Stimulated activated CD4-positive, alpha-beta T cell treated with anti-CD3 and anti-CD28 coated beads, Interleukin-2, amount 100 ng/mL, for 4 hours (primary cell): ENCODE data around the gene EXPH5.
A peak's percentile ranks its signal among the peaks of the same experiment; 100 is the strongest.

ENCODE experiments used
- DNase-seq: peaks from one replicate; pipeline ENCODE4 v3.0.0-alpha.2; 2020; ENCODE audit warnings: low read depth

EXPH5 gene

GRCh38 chr11:108508653-108509593 lies 84.6 kb downstream of the EXPH5 start:
- DNase-seq, result no peak

GRCh38 chr11:108501396-108501795 lies 92.2 kb downstream of the EXPH5 start:
- DNase-seq, result no peak

GRCh38 chr11:108500721-108501120 lies 92.8 kb downstream of the EXPH5 start:
- DNase-seq, result no peak

GRCh38 chr11:108500169-108500568 lies 93.4 kb downstream of the EXPH5 start:
- no peak for DNase-seq

- no peak for DNase-seq
Observed at GRCh38 chr11:108498816-108499408, 94.7 kb downstream of the EXPH5 start.

GRCh38 chr11:108498046-108498815 lies 95.3 kb downstream of the EXPH5 start, which contains the start of gene POGLUT3:
POGLUT3 (minus strand) TSS chr11:108498384; CDS start chr11:108498366, 18 bp downstream.
- DNase-seq, result peak; percentile 16

GRCh38 chr11:108497317-108498045 lies 96.1 kb downstream of the EXPH5 start:
- peak; percentile 53 for DNase-seq

- DNase-seq, result no peak
Observed at GRCh38 chr11:108496643-108497256, 96.8 kb downstream of the EXPH5 start.

GRCh38 chr11:108495326-108495725 lies 98.2 kb downstream of the EXPH5 start:
- no peak for DNase-seq

GRCh38 chr11:108494182-108494581 lies 99.4 kb downstream of the EXPH5 start:
- no peak for DNase-seq

GRCh38 chr11:108491936-108492335 lies 101.6 kb downstream of the EXPH5 start:
- DNase-seq, result no peak

GRCh38 chr11:108486828-108487227 lies 106.7 kb downstream of the EXPH5 start:
- no peak for DNase-seq

GRCh38 chr11:108486331-108486730 lies 107.2 kb downstream of the EXPH5 start:
- DNase-seq, result no peak

GRCh38 chr11:108483163-108483562 lies 110.4 kb downstream of the EXPH5 start:
- no peak for DNase-seq

GRCh38 chr11:108474664-108475463 lies 118.7 kb downstream of the EXPH5 start:
- no peak for DNase-seq

GRCh38 chr11:108472681-108473080 lies 120.9 kb downstream of the EXPH5 start:
- no peak for DNase-seq

- DNase-seq, result no peak
Observed at GRCh38 chr11:108468478-108468864, 125.1 kb downstream of the EXPH5 start.

- peak; percentile 93 for DNase-seq
Observed at GRCh38 chr11:108467091-108467823, 126.3 kb downstream of the EXPH5 start, which contains the start of gene C11orf65. C11orf65 (minus strand) TSS chr11:108467529; CDS start chr11:108461559, 5,970 bp downstream.

GRCh38 chr11:108466405-108466804 lies 127.2 kb downstream of the EXPH5 start:
- no peak for DNase-seq
